AG04450 (cell line): Measurements from ENCODE around the gene CGB2. TPM values are rescaled to one million over a fixed set of nuclear protein-coding genes. Genes with fewer than 3 reads are reported as not detected.

Experiments used
- CTCF ChIA-PET: fragments of 300-600, 350-600 bp; formaldehyde crosslinking; extraction: SDS; loops from one replicate; lab custom pipeline; 2022; ENCODE audit warnings: antibody characterized with exemption, inconsistent platforms; lab: Charles Lee
- POLR2A ChIA-PET: fragments of 350-600 bp; formaldehyde crosslinking; extraction: SDS; loops from one replicate; lab custom pipeline; 2021; ENCODE audit warnings: antibody characterized with exemption, inconsistent platforms; lab: Yijun Ruan, JAX
- DNase-seq: peaks from one replicate; pipeline ENCODE4 v3.0.0-alpha.2; 2011; ENCODE audit warnings: low read depth, low spot score
- H3K27ac ChIP-seq: one replicate; pipeline ENCODE4 v1.5.1; 2012; ENCODE audit warnings: low read depth, low read length, control low read depth
- H3K27me3 ChIP-seq: one replicate; pipeline ENCODE4 v1.6.0; 2012; ENCODE audit warnings: low read length; ENCODE audit not compliant: control insufficient read depth, insufficient read depth
- H3K4me3 ChIP-seq: 2 replicates; pipeline ENCODE4 v1.5.1; 2011; ENCODE audit warnings: mild to moderate bottlenecking, low read depth, low read length, control low read depth
- H3K9me3 ChIP-seq: 2 replicates; pipeline ENCODE4 v1.5.1; 2012; ENCODE audit warnings: low read length; ENCODE audit not compliant: control insufficient read depth, insufficient read depth
- polyA plus RNA-seq: library from polyadenylated mRNA; depleted of rRNA; stranded (reverse); fragments of >200 nt; gene quantifications from 2 replicates; pipeline ENCODE4 v1.2.3, GENCODE V29; 2011
- TF ChIP-seq, protein P1 (sequence below): IDR thresholded peaks from 2 replicates; pipeline ENCODE4 v1.5.1; 2011; ENCODE audit warnings: low read depth, low read length, control low read depth, inconsistent platforms

Gene CGB2
- polyA plus RNA-seq, 1 experiment, result not detected

DNA sequence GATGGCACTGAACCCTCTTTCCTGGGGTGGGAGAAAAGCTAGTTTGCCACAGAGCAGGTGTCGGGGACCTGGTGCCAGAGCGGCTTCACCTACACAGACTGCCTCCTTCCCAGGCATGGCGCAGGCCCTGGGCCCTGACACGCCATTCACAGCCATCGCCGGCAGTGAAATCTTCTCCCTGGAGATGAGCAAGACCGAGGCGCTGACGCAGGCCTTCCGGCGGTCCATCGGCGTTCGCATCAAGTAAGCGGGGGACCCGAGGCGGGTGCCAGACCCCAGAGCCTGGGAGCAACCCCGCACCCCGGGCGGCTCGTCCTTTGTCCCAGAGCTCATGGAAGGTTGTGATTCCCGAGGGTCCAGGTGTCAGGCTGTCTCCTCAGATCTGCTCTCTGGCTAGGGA is 24.8 kb upstream of the CGB2 start:
- H3K9me3 ChIP-seq, result no peaks in the 10 kb centered on the region; the same call in 1 of the 2 replicates
- no peaks in the 10 kb centered on the region for H3K27me3 ChIP-seq
- no peak for DNase-seq
- no peak overlapping the region for H3K27ac ChIP-seq
- TF ChIP-seq, protein P1, sequence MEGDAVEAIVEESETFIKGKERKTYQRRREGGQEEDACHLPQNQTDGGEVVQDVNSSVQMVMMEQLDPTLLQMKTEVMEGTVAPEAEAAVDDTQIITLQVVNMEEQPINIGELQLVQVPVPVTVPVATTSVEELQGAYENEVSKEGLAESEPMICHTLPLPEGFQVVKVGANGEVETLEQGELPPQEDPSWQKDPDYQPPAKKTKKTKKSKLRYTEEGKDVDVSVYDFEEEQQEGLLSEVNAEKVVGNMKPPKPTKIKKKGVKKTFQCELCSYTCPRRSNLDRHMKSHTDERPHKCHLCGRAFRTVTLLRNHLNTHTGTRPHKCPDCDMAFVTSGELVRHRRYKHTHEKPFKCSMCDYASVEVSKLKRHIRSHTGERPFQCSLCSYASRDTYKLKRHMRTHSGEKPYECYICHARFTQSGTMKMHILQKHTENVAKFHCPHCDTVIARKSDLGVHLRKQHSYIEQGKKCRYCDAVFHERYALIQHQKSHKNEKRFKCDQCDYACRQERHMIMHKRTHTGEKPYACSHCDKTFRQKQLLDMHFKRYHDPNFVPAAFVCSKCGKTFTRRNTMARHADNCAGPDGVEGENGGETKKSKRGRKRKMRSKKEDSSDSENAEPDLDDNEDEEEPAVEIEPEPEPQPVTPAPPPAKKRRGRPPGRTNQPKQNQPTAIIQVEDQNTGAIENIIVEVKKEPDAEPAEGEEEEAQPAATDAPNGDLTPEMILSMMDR, result no peak
- no peak overlapping the region for H3K4me3 ChIP-seq
- POLR2A ChIA-PET, result interaction anchor here (1.0 kb wide), 1 partner anchor 15 kb away, joined by 4 read pairs; no protein-coding TSS in a partner anchor
- CTCF ChIA-PET, result no interaction called here

DNA sequence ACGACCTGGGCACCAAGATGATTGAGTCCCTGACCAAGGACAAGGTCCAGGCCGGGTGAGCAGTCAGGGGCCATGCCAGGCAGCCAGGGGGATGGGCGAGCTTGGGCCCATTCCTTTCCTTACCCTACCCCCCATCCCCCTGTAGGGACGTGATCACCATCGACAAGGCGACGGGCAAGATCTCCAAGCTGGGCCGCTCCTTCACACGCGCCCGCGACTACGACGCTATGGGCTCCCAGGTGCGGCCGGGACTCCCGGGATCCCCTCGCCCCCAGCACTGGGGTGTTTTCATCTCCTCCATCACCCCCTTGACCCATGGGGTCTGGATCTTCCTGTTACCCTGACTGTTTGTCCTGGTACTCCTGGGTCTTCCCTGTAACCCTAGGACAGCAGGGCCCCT is 21.9 kb upstream of the CGB2 start:
- no peak overlapping the region for H3K27ac ChIP-seq
- POLR2A ChIA-PET, result no interaction called here

DNA sequence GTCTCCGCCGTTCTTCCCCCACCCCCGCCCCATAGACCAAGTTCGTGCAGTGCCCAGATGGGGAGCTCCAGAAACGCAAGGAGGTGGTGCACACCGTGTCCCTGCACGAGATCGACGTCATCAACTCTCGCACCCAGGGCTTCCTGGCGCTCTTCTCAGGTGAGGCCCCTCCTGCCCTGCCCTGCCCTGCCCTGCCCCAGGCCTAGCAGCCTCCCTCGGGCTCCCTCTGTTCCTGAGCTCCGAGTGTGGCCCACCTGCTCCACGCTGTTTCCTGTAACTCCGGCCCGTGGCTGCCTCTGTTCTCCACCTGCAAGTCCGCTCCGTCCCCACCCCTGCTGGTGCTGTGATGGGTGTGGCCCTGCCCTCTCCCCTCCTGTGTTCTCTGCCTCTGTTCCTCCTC is 21.2 kb upstream of the CGB2 start:
- Histone ChIP-seq H3K4me3 (no peak overlapping the region), H3K27me3 (no peaks in the 10 kb centered on the region), H3K9me3 (no peaks in the 10 kb centered on the region; the same call in 1 of the 2 replicates), H3K27ac (no peak overlapping the region)
- TF ChIP-seq, protein P1, result no peak
- DNase-seq, result no peak
- ChIA-PET CTCF (interaction anchor here (1.2 to 2.2 kb wide), 2 partner anchors 11 to 17 kb away, joined by 4 to 14 read pairs; partner anchors contain the start of genes GYS1 and RUVBL2), POLR2A (no interaction called here)

More for the DNA sequence above, 21.9 kb upstream of the CGB2 start:
- H3K4me3 ChIP-seq, result no peak overlapping the region
- H3K9me3 ChIP-seq, result no peaks in the 10 kb centered on the region; the same call in 1 of the 2 replicates
- H3K27me3 ChIP-seq, result no peaks in the 10 kb centered on the region
- TF ChIP-seq, protein P1, result no peak
- DNase-seq, result no peak
- CTCF ChIA-PET, result interaction anchor here (1.0 to 2.9 kb wide), 4 partner anchors 10 to 137 kb away, joined by 3 to 30 read pairs (median 10); partner anchors contain the start of genes GYS1 and RUVBL2

DNA sequence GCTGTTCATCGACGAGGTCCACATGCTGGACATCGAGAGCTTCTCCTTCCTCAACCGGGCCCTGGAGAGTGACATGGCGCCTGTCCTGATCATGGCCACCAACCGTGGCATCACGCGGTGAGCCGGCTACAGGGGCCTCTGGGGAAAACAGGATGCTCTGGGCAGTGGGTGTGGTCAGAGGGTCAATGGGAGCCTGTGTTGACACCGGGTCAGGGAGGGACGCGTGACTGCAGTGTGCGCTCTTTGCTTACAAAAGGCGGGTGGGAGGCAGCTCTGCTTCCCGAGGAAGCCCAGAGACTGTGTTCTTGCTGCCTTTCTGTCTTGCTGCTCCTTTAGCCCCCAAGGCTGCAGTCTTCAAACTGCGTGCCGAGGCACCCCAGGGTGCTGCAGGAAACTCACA is 20.5 kb upstream of the CGB2 start:
- no peaks in the 10 kb centered on the region; the same call in 1 of the 2 replicates for H3K9me3 ChIP-seq
- ChIA-PET CTCF (interaction anchor here (1.2 kb wide), 1 partner anchor 11 kb away, joined by 4 read pairs; no protein-coding TSS in a partner anchor), POLR2A (no interaction called here)
- TF ChIP-seq, protein P1, result no peak
- no peaks in the 10 kb centered on the region for H3K27me3 ChIP-seq
- no peak for DNase-seq
- H3K27ac ChIP-seq, result no peak overlapping the region
- H3K4me3 ChIP-seq, result no peak overlapping the region

DNA sequence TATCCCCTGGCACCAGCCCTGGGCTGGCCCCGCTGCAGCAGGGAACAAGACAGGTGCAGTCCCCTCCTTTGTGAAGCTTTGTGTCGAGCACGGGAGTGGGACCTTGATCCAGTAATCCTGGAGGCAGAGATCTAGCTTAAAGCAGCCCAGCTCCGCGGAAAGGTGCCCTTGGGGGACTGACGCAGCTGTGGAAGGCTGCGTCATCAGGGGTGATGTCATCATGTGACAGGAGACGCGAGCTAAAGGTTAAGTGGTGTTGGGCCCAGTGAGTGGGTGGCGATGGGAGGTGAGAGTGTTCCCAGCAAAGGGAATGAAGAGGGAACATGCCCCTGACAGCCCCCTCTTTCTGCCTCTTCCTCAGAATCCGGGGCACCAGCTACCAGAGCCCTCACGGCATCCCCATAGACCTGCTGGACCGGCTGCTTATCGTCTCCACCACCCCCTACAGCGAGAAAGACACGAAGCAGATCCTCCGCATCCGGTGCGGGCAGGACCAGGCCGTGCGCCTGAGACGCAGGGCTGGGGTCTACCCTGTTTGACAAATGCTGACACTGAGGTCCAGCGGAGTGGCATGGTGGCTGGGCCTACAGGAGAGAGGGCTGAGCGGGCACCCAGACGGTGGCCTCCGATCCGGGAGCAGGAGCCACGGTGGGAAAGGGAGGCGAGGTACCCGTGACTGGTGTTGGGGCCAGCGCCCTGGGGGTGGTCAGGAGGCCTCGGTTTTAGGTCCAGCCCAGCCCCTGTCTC is 17.4 kb upstream of the CGB2 start:
- H3K9me3 ChIP-seq, result no peaks in the 10 kb centered on the region; the same call in 1 of the 2 replicates
- CTCF ChIA-PET, result interaction anchor here (1.2 to 2.3 kb wide), 2 partner anchors 14 to 21 kb away, joined by 4 to 12 read pairs; partner anchors contain the start of genes GYS1 and RUVBL2
- no peak overlapping the region for H3K4me3 ChIP-seq
- H3K27ac ChIP-seq, result no peak overlapping the region
- TF ChIP-seq, protein P1, result no peak
- no peaks in the 10 kb centered on the region for H3K27me3 ChIP-seq
- DNase-seq, result no peak
- POLR2A ChIA-PET, result no interaction called here
